ENCODE data around the gene SSBP3. TPM values are rescaled to one million over a fixed set of nuclear protein-coding genes. Genes with fewer than 3 reads are reported as not detected.

SSBP3 gene
- total RNA-seq, 1 donor from 2014 or later: 44.0 TPM

DNA sequence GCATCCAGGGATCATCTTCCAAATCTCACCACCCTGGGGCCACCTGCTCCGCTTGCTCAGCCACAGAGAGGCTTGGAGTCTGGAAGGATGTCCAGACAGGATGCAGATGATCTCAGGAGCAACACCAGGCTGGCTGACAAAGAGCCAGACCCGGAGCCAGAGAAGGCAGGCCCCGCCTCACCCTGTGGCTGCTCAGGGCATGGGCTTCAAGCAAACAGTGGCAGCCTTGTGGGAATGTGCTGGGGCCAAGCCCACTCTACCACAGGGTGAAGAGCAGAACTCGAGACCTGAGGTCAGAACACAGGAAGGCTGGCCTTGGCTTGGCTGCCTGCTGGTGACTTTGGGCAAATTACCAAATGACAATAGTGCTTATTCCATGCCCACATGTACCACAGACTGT, 160.7 kb downstream of the SSBP3 start:
- TF ChIP-seq, protein P1, sequence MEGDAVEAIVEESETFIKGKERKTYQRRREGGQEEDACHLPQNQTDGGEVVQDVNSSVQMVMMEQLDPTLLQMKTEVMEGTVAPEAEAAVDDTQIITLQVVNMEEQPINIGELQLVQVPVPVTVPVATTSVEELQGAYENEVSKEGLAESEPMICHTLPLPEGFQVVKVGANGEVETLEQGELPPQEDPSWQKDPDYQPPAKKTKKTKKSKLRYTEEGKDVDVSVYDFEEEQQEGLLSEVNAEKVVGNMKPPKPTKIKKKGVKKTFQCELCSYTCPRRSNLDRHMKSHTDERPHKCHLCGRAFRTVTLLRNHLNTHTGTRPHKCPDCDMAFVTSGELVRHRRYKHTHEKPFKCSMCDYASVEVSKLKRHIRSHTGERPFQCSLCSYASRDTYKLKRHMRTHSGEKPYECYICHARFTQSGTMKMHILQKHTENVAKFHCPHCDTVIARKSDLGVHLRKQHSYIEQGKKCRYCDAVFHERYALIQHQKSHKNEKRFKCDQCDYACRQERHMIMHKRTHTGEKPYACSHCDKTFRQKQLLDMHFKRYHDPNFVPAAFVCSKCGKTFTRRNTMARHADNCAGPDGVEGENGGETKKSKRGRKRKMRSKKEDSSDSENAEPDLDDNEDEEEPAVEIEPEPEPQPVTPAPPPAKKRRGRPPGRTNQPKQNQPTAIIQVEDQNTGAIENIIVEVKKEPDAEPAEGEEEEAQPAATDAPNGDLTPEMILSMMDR (IDR thresholded peaks at IDR 0.05): no peak
- ATAC-seq: no peak
- H3K4me3 ChIP-seq: no peak overlapping the region
- H3K27ac ChIP-seq: no peak overlapping the region
- no peak for DNase-seq
- intact Hi-C loops (cut with DNase I): no loop called here
- H3K9me3 ChIP-seq: no peaks in the 10 kb centered on the region
- H3K36me3 ChIP-seq: peaks cover 65% of the 10 kb centered on the region
- H3K27me3 ChIP-seq (ENCODE audit: low read depth): no peaks in the 10 kb centered on the region
- H3K4me1 ChIP-seq: no peaks in the 10 kb centered on the region

DNA sequence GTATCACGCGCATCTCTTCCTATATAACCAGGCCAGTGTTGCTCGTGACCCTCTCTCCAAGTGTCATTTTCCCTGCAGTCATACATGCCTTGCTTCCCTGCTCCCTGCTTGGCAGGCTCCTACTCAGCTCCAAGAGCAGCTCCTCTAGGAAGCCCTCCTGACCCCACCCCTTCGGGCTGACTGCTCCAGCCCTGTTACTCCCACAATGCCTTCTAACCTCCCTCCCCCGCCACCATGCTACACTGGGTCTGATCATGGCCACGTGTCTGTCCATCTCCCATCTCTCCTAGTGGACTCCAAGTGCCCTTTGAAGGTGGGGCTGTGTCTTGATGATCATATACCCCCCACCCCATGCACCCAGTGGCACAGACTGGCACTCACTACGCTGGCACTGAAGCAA, 161.5 kb downstream of the SSBP3 start:
- H3K36me3 ChIP-seq: peaks cover 65% of the 10 kb centered on the region
- no peaks in the 10 kb centered on the region for H3K9me3 ChIP-seq
- TF ChIP-seq, protein P1 (IDR thresholded peaks at IDR 0.05): no peak
- DNase-seq (no peak), ATAC-seq (no peak)
- no peaks in the 10 kb centered on the region for H3K4me1 ChIP-seq
- no peaks in the 10 kb centered on the region for H3K27me3 ChIP-seq (ENCODE audit: low read depth)
- H3K4me3 ChIP-seq: no peak overlapping the region
- no peak overlapping the region for H3K27ac ChIP-seq
- intact Hi-C loops (cut with DNase I): no loop called here

DNA sequence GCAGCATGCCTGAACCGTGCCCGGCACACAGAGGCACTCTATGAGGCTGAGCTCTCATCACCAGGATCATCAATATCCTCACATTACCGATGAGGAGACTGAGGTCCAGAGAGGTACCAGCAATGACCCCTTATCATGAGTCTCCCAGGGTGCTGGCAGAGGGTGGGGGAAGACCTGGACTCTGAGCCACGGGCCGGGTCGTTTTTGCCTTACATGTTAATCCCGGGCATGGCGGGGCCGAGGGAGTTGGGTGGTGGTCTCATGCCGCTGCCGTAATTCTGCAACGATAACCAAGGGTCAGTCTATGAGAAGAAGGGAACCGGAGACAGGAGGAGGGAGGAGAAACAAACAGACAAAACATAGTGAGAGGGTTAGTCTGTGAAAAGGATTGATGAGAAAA, 163.2 kb downstream of the SSBP3 start:
- DNase-seq (no peak), ATAC-seq (no peak)
- Histone ChIP-seq H3K27ac (no peak overlapping the region), H3K27me3 (ENCODE audit: low read depth) (no peaks in the 10 kb centered on the region), H3K4me3 (no peak overlapping the region), H3K9me3 (no peaks in the 10 kb centered on the region), H3K36me3 (peaks cover 65% of the 10 kb centered on the region), H3K4me1 (no peaks in the 10 kb centered on the region)
- intact Hi-C loops (cut with DNase I): no loop called here
- TF ChIP-seq, protein P1 (IDR thresholded peaks at IDR 0.05): no peak

DNA sequence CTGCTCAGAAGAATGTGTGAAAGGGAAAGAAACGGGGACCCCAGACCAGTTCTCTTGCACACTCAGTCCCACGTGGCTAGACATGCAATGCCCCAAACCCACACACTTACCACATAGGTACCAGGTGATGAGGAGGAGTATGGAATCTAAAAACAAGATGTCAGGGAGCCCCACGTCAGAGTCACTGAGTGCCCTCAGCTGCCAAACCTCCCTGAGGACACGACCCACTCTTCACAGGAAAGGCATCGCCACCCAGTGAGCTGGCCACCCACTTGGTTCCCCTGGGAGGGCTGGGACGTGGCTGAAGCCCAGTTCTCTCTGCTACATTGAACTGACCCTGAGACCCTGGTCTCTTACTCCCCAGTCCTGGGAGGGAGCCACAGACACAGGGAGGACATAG, 164.8 kb downstream of the SSBP3 start:
- no peaks in the 10 kb centered on the region for H3K9me3 ChIP-seq
- no peak for DNase-seq
- ATAC-seq: no peak
- intact Hi-C loops (cut with DNase I): no loop called here
- H3K27ac ChIP-seq: no peak overlapping the region
- H3K27me3 ChIP-seq (ENCODE audit: low read depth): no peaks in the 10 kb centered on the region
- H3K36me3 ChIP-seq: peaks cover 70% of the 10 kb centered on the region
- H3K4me3 ChIP-seq: no peak overlapping the region
- TF ChIP-seq, protein P1 (IDR thresholded peaks at IDR 0.05): no peak
- H3K4me1 ChIP-seq: no peaks in the 10 kb centered on the region

DNA sequence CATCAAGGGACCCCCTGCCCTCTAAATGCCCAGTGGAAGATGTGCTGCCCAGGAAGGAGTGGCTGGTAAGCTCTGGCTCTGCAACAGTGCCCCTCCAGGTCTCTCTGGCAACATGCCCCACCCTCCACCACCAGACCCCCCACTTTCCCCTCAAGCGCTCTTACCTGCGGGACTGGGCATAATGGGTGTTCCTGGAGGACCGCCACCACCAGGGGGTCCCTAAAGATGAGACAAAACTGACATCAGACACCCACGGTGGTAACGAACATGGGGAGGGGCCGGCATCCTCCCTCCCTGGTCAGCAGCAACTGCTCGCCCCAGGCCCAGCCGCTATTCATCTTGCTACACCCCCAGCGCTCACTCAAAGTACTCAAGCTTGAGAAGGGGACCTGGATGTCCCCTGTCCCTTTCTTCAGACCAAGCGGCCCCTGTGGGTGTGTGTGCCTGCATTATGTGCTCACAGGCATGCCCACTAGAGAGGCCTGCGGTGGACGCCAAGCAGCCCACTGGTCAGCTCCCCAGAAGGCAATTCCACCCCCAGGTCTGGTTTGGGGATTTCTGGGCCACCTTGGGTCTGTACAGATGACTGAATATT, 165.4 kb downstream of the SSBP3 start:
- ATAC-seq (no peak), DNase-seq (no peak)
- H3K36me3 ChIP-seq: peaks cover 70% of the 10 kb centered on the region
- H3K9me3 ChIP-seq: no peaks in the 10 kb centered on the region
- H3K27me3 ChIP-seq (ENCODE audit: low read depth): no peaks in the 10 kb centered on the region
- no peaks in the 10 kb centered on the region for H3K4me1 ChIP-seq
- intact Hi-C loops (cut with DNase I): no loop called here
- no peak overlapping the region for H3K4me3 ChIP-seq
- H3K27ac ChIP-seq: no peak overlapping the region
- TF ChIP-seq, protein P1 (IDR thresholded peaks at IDR 0.05): no peak

Measured in lower lobe of right lung (tissue), 2 donors.